K562 (cell line): ENCODE data around the gene DPP10. TPM values are rescaled to one million over a fixed set of nuclear protein-coding genes. Genes with fewer than 3 reads are reported as not detected.

Source experiments
- ATAC-seq: fragments of 200-7000 bp; cut with Tn5 transposase; 3 replicates; pipeline ENCODE4 v1.9.1; 2020; ENCODE audit warnings: moderate library complexity
- BruUV-seq: library from RNA; stranded (reverse); fragments of 400-500 nt; replicated peaks from 2 replicates; lab custom pipeline; 2021; lab: Mats Ljungman, UMichigan
- CTCF ChIA-PET: fragments of 300-600 bp; formaldehyde crosslinking; extraction: SDS; loops from one replicate; lab custom pipeline; 2021; ENCODE audit warnings: low intra/inter-chr PET ratio; lab: Yijun Ruan, JAX
- POLR2A ChIA-PET: fragments of 300-600, 350-650 bp; sonication (Branson Sonifier 250); formaldehyde crosslinking; extraction: SDS; loops from one replicate; lab custom pipeline; 2021; ENCODE audit warnings: antibody characterized with exemption, inconsistent platforms; lab: Yijun Ruan, JAX
- DNase-seq, 4 experiments: peaks; one replicate each; pipeline versions ENCODE4 v3.0.0 to v3.0.0-alpha.2; 2011 to 2018; ENCODE audit warnings: low spot score in 3 of 4, mixed read lengths in 3 of 4; ENCODE audit errors: extremely low read depth in 1 of 4
- FAIRE-seq: peaks from 2 replicates; lab custom pipeline; 2011; peaks lifted over from hg19 to GRCh38; lab: Jason Lieb, UNC
- H2AFZ ChIP-seq: 2 replicates; pipeline ENCODE4 v1.6.0; 2011; ENCODE audit warnings: low read depth, low read length, control low read depth, inconsistent platforms
- H3K27ac ChIP-seq: fragments of 200-600 bp; 3 replicates; pipeline ENCODE4 v1.8.0; 2011; ENCODE audit warnings: low read depth, mild to moderate bottlenecking, control low read depth, inconsistent platforms, low read length, moderate library complexity, mixed read lengths; ENCODE audit errors: extremely low read depth
- H3K27me3 ChIP-seq, 2 experiments: fragments of 300-600 bp in 1 of 2; 2 replicates in 1 of 2; 3 replicates in 1 of 2; pipeline versions ENCODE4 v1.6.0 to v1.8.0; 2011; ENCODE audit warnings: inconsistent platforms in 2 of 2, low read length in 2 of 2, mild to moderate bottlenecking in 1 of 2, mixed read lengths in 1 of 2, moderate library complexity in 1 of 2; ENCODE audit not compliant: control insufficient read depth in 2 of 2, insufficient read depth in 2 of 2
- H3K36me3 ChIP-seq: fragments of 300-600 bp; 3 replicates; pipeline ENCODE4 v1.8.0; 2011; ENCODE audit warnings: mild to moderate bottlenecking, low read length, inconsistent platforms; ENCODE audit not compliant: control insufficient read depth, insufficient read depth
- H3K4me1 ChIP-seq, 2 experiments: fragments of 200-600 bp in 1 of 2; replicated peaks in 1 of 2; 2 replicates in 1 of 2; 3 replicates in 1 of 2; pipeline versions ENCODE4 v1.5.1 to v1.8.0; 2011; ENCODE audit warnings: inconsistent platforms in 2 of 2, low read length in 2 of 2, mild to moderate bottlenecking in 1 of 2, mixed read lengths in 1 of 2, moderate library complexity in 1 of 2; ENCODE audit not compliant: control insufficient read depth in 2 of 2, insufficient read depth in 2 of 2
- H3K4me2 ChIP-seq: 2 replicates; pipeline ENCODE4 v1.6.1; 2011; ENCODE audit warnings: low read length, control low read depth, inconsistent platforms, mixed read lengths; ENCODE audit not compliant: insufficient read depth
- H3K4me3 ChIP-seq: fragments of 200-600 bp; sonication (generic), shearing (Covaris generic); 2 replicates; pipeline ENCODE4 v1.5.1; 2016; ENCODE audit warnings: control low read depth, inconsistent platforms
- H3K79me2 ChIP-seq: fragments of 200-600 bp; 3 replicates; pipeline ENCODE4 v1.8.0; 2011; ENCODE audit warnings: low read length, inconsistent platforms; ENCODE audit not compliant: control insufficient read depth, insufficient read depth
- H3K9ac ChIP-seq, 2 experiments: 2 replicates each; pipeline versions ENCODE4 v1.6.0 to v1.6.1; 2011; ENCODE audit warnings: low read depth in 2 of 2, low read length in 2 of 2, control low read depth in 1 of 2, inconsistent platforms in 1 of 2, mild to moderate bottlenecking in 1 of 2, mixed read lengths in 1 of 2; ENCODE audit not compliant: insufficient read depth in 1 of 2
- H3K9me1 ChIP-seq: one replicate; pipeline ENCODE4 v1.6.0; 2011; ENCODE audit warnings: inconsistent platforms, mild to moderate bottlenecking, low read length, moderate library complexity; ENCODE audit not compliant: control insufficient read depth, insufficient read depth
- H3K9me3 ChIP-seq: replicated peaks from 2 replicates; pipeline ENCODE4 v1.5.1; 2011; ENCODE audit warnings: low read depth, low read length, inconsistent platforms; ENCODE audit not compliant: control insufficient read depth, insufficient read depth
- H4K20me1 ChIP-seq: replicated peaks from 2 replicates; pipeline ENCODE4 v1.6.1; 2011; ENCODE audit warnings: low read length, inconsistent platforms, mixed read lengths; ENCODE audit not compliant: control insufficient read depth, insufficient read depth
- EHMT2 ChIP-seq: fragments of 450-650 bp; IDR thresholded peaks from 2 replicates; pipeline ENCODE4 v1.6.1; 2018; ENCODE audit warnings: antibody characterized with exemption
- HSF4 ChIP-seq: fragments of 250-450 bp; sonication (Bioruptor Pico); IDR thresholded peaks from 2 replicates; pipeline ENCODE4 v2.1.2; 2022; ENCODE audit warnings: mild to moderate bottlenecking, moderate library complexity, borderline replicate concordance
- JUN ChIP-seq, 2 experiments: sonication (generic) in 1 of 2; formaldehyde crosslinking in 1 of 2; IDR thresholded peaks; 2 replicates each; pipeline versions ENCODE4 v1.6.1 to v1.8.0; 2012 to 2022; ENCODE audit warnings: borderline replicate concordance in 2 of 2, mild to moderate bottlenecking in 2 of 2, improper control_type of control experiment in 1 of 2, low read depth in 1 of 2, low read length in 1 of 2, missing genetic modification reagents in 1 of 2
- RBM15 ChIP-seq: fragments of 200-400 bp; formaldehyde crosslinking; IDR thresholded peaks from 2 replicates; pipeline ENCODE4 v1.6.1; 2018; ENCODE audit warnings: mild to moderate bottlenecking, low read length, moderate library complexity; ENCODE audit not compliant: insufficient read depth
- RBM39 ChIP-seq: fragments of 200-400 bp; formaldehyde crosslinking; optimal IDR thresholded peaks from 2 replicates; pipeline ENCODE3; 2018; ENCODE audit warnings: low read depth, low read length
- SMARCE1 ChIP-seq: fragments of 450-650 bp; IDR thresholded peaks from 2 replicates; pipeline ENCODE4 v1.7.1; 2016; ENCODE audit warnings: mild to moderate bottlenecking
- TEAD1 ChIP-seq, 2 experiments: fragments of 450-650 bp in 1 of 2; sonication (generic) in 1 of 2; formaldehyde crosslinking; IDR thresholded peaks; 2 replicates each; pipeline versions ENCODE4 v1.4.0 to v1.8.0; 2020 to 2022; ENCODE audit warnings: mild to moderate bottlenecking in 2 of 2, missing genetic modification reagents in 1 of 2
- ZBTB11 ChIP-seq, 3 experiments: fragments of 200-800 bp in 1 of 3; fragments of 250-450 bp in 1 of 3; fragments of 450-650 bp in 1 of 3; sonication (Bioruptor Pico) in 1 of 3; sonication (Bioruptor generic) in 1 of 3; formaldehyde crosslinking in 1 of 3; IDR thresholded peaks; 2 replicates each; pipeline versions ENCODE4 v1.6.1 to v1.8.0; 2016 to 2022; ENCODE audit warnings: mild to moderate bottlenecking in 2 of 3, missing genetic modification characterization in 2 of 3, missing compliant biosample characterization in 1 of 3, moderate library complexity in 1 of 3
- ZFP36 ChIP-seq: fragments of 150-350 bp; IDR thresholded peaks from 2 replicates; pipeline ENCODE4 v1.6.1; 2018; ENCODE audit warnings: low read length, low read depth; ENCODE audit not compliant: partially characterized antibody
- ZNF12 ChIP-seq: sonication (generic); formaldehyde crosslinking; IDR thresholded peaks from 2 replicates; pipeline ENCODE4 v1.4.0; 2020; ENCODE audit warnings: mild to moderate bottlenecking, missing genetic modification reagents
- ZNF507 ChIP-seq: conservative IDR thresholded peaks from 2 replicates; pipeline ENCODE4 v1.6.1; 2017; ENCODE audit warnings: missing genetic modification characterization, missing compliant biosample characterization
- ZNF518B ChIP-seq: fragments of 250-450 bp; sonication (Bioruptor Pico); IDR thresholded peaks from 2 replicates; pipeline ENCODE4 v1.5.0; 2021; ENCODE audit warnings: mild to moderate bottlenecking, moderate library complexity
- ZNF76 ChIP-seq: fragments of 250-450 bp; sonication (Bioruptor Pico); IDR thresholded peaks from 2 replicates; pipeline ENCODE4 v1.4.0; 2020; ENCODE audit warnings: mild to moderate bottlenecking, moderate library complexity, borderline replicate concordance
- WGBS: fragments of 100-300 bp; shearing (Covaris generic); methylation state at CpG from one replicate; pipeline ENCODE4 v1.1.6; 2016; ENCODE audit warnings: low coverage, mixed read lengths; ENCODE audit not compliant: insufficient coverage; ENCODE audit errors: missing lambda C conversion rate; 5-methylcytosine and 5-hydroxymethylcytosine counted together
- in situ Hi-C: fragments of 300-500 bp; cut with MboI; formaldehyde crosslinking; loops from 4 replicates; pipeline ENCODE4 v1.15.0; 2018; ENCODE audit warnings: inconsistent platforms, mixed read lengths
- intact Hi-C: fragments of 100-400 bp; cut with micrococcal nuclease; formaldehyde crosslinking; loops from 2 replicates; pipeline ENCODE4 v1.14.2; 2022
- polyA plus RNA-seq, 8 experiments: library from polyadenylated mRNA; depleted of rRNA in 4 of 8; stranded (reverse) in 5 of 8; unstranded in 3 of 8; fragments of >200 nt; fragmentation: Nextera tagmentation in 2 of 8; fragmentation: Illumina TruSeq in 1 of 8; extraction: Ambion mirVana in 2 of 8; extraction: Trizol in 1 of 8; gene quantifications; 2 replicates each; pipeline versions ENCODE4 v1.2.1 to v1.2.3, GENCODE V29; 2011 to 2014; ENCODE audit warnings: inconsistent platforms in 1 of 8, missing spikeins in 1 of 8
- total RNA-seq, 7 experiments: library from RNA; depleted of rRNA in 6 of 7; stranded (reverse); fragments of >200 nt in 6 of 7; fragmentation: Illumina TruSeq in 2 of 7; extraction: Trizol in 2 of 7; gene quantifications; 2 replicates each; pipeline versions ENCODE4 v1.2.1 to v1.2.3, GENCODE V29; 2011 to 2021; ENCODE audit warnings: low replicate concordance in 1 of 7
- TF ChIP-seq, protein P1 (sequence below): fragments of 250-450 bp; sonication (Bioruptor Pico); IDR thresholded peaks from 2 replicates; pipeline ENCODE4 v1.9.0; 2021; ENCODE audit warnings: mild to moderate bottlenecking

Gene DPP10
- total and polyA plus RNA-seq, 9 of the 15 experiments (the other 6 are each of a cell fraction or from before 2014, with no cell fraction given), result not detected

DNA sequence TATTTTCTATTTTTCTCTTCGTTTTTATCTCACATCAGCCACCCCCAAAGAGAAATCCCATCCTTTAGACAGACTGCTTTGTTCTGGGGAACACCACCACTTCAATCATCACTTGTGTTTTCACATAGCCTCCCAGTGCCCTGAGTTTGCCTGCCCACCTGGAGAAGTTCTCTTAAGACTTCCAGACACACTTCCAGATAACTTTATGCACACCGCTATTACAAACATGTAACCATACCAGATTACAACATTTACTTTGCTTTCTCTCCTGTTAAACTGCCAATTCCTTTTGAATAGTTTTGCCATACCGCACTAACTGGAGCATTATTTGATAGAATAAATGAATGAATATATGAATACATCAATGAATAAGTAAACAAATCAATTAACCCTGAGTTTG lies 1353.6 kb downstream of the DPP10 start:
- Histone ChIP-seq H3K27ac (no peak overlapping the region), H3K4me1 (no peaks in the 10 kb centered on the region), H3K79me2 (no peaks in the 10 kb centered on the region), H4K20me1 (no peaks in the 10 kb centered on the region), H3K9ac (no peak overlapping the region), H3K9me3 (no peaks in the 10 kb centered on the region), H3K9me1 (no peaks in the 10 kb centered on the region), H3K36me3 (no peaks in the 10 kb centered on the region), H3K4me3 (no peak overlapping the region), H2AFZ (no peak overlapping the region), H3K27me3 (no peaks in the 10 kb centered on the region), H3K4me2 (no peak overlapping the region)
- FAIRE-seq (no peak), ATAC-seq (no peak), DNase-seq (no peak)
- WGBS, result 0% methylated on average over 3 of the region's 3 CpGs
- intact Hi-C loops (no loop called here), in situ Hi-C loops (no loop called here)
- BruUV-seq, result no TSS peak
- POLR2A ChIA-PET, result no interaction called here
- CTCF ChIA-PET, result no interaction called here
- no peak for TF ChIP-seq ZNF507
- TF ChIP-seq RBM15, result no peak
- TF ChIP-seq ZNF12 (CRISPR knock-in tag), result no peak
- TF ChIP-seq HSF4, result no peak
- TF ChIP-seq JUN (IDR thresholded peaks at IDR 0.05; ENCODE audit: borderline replicate concordance, low read depth, low read length), result no peak
- TF ChIP-seq JUN (CRISPR knock-in tag; IDR thresholded peaks at IDR 0.05; ENCODE audit: borderline replicate concordance), result no peak
- no peak for TF ChIP-seq ZBTB11 (CRISPR knock-in tag; IDR thresholded peaks at IDR 0.05)
- no peak for TF ChIP-seq EHMT2
- TF ChIP-seq RBM39, result no peak
- no peak for TF ChIP-seq ZFP36
- no peak for TF ChIP-seq ZNF518B (CRISPR knock-in tag)
- TF ChIP-seq TEAD1 (CRISPR knock-in tag; IDR thresholded peaks at IDR 0.05), result no peak
- TF ChIP-seq, protein P1, sequence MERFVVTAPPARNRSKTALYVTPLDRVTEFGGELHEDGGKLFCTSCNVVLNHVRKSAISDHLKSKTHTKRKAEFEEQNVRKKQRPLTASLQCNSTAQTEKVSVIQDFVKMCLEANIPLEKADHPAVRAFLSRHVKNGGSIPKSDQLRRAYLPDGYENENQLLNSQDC, result no peak
- no peak for TF ChIP-seq ZNF76 (CRISPR knock-in tag)
- no peak for TF ChIP-seq SMARCE1
